GM12878 (cell line): ENCODE measurements around the gene OR51D1. TPM values are rescaled to one million over a fixed set of nuclear protein-coding genes. Genes with fewer than 3 reads are reported as not detected.

Experiments
- ATF3 ChIP-seq: IDR thresholded peaks from 2 replicates; pipeline ENCODE4 v1.6.1; 2011; ENCODE audit warnings: low read depth, mild to moderate bottlenecking, low read length, moderate library complexity, borderline replicate concordance; ENCODE audit errors: extremely low read depth
- BACH1 ChIP-seq: fragments of 450-650 bp; IDR thresholded peaks from 2 replicates; pipeline ENCODE4 v1.6.1; 2017; ENCODE audit warnings: mild to moderate bottlenecking, borderline replicate concordance
- CREB1 ChIP-seq: IDR thresholded peaks from 2 replicates; pipeline ENCODE4 v1.6.1; 2012; ENCODE audit warnings: low read depth, mild to moderate bottlenecking, inconsistent platforms
- ETV6 ChIP-seq, 2 experiments: fragments of 450-650 bp in 1 of 2; IDR thresholded peaks in 1 of 2; conservative IDR thresholded peaks in 1 of 2; 2 replicates each; pipeline ENCODE4 v1.6.1; 2014; ENCODE audit warnings: antibody characterized with exemption in 1 of 2, borderline replicate concordance in 1 of 2, low read depth in 1 of 2, mild to moderate bottlenecking in 1 of 2, moderate library complexity in 1 of 2
- EZH2 ChIP-seq: IDR thresholded peaks from 2 replicates; pipeline ENCODE4 v1.6.1; 2012; ENCODE audit warnings: low read depth, mild to moderate bottlenecking, control low read depth, inconsistent platforms, low read length, borderline replicate concordance; ENCODE audit not compliant: control insufficient read depth
- KDM1A ChIP-seq: fragments of 200-600 bp; sonication (generic); IDR thresholded peaks from 2 replicates; pipeline ENCODE4 v1.6.1; 2016; ENCODE audit warnings: borderline replicate concordance
- MAX ChIP-seq: IDR thresholded peaks from 2 replicates; pipeline ENCODE4 v1.6.1; 2012; ENCODE audit warnings: low read depth, low read length, improper control_type of control experiment
- MTA2 ChIP-seq: fragments of 450-650 bp; IDR thresholded peaks from 2 replicates; pipeline ENCODE4 v1.6.1; 2016; ENCODE audit warnings: low read depth, mild to moderate bottlenecking, moderate library complexity
- RELB ChIP-seq: fragments of 450-650 bp; IDR thresholded peaks from 2 replicates; pipeline ENCODE4 v1.6.1; 2017; ENCODE audit warnings: low read depth, mild to moderate bottlenecking, moderate library complexity
- SRF ChIP-seq, 2 experiments: IDR thresholded peaks; 2 replicates each; pipeline ENCODE4 v1.6.1; 2011; ENCODE audit warnings: low read depth in 2 of 2, low read length in 2 of 2, mild to moderate bottlenecking in 1 of 2, moderate library complexity in 1 of 2
- STAT1 ChIP-seq: fragments of 450-650 bp; conservative IDR thresholded peaks from 2 replicates; pipeline ENCODE4 v1.6.1; 2014; ENCODE audit warnings: antibody characterized with exemption, mild to moderate bottlenecking
- TAF1 ChIP-seq: IDR thresholded peaks from 2 replicates; pipeline ENCODE4 v1.6.1; 2011; ENCODE audit warnings: mild to moderate bottlenecking, low read depth, low read length, borderline replicate concordance
- YY1 ChIP-seq: IDR thresholded peaks from 2 replicates; pipeline ENCODE4 v1.6.1; 2011; ENCODE audit warnings: low read depth, mild to moderate bottlenecking, low read length
- ZBED1 ChIP-seq: IDR thresholded peaks from 2 replicates; pipeline ENCODE4 v1.6.1; 2016; ENCODE audit warnings: borderline replicate concordance
- ZNF217 ChIP-seq: fragments of 450-650 bp; IDR thresholded peaks from 2 replicates; pipeline ENCODE4 v1.6.1; 2017; ENCODE audit warnings: antibody characterized with exemption, mild to moderate bottlenecking
- ZNF384 ChIP-seq: IDR thresholded peaks from 2 replicates; pipeline ENCODE4 v1.6.1; 2012; ENCODE audit warnings: low read depth, mild to moderate bottlenecking, low read length, improper control_type of control experiment, borderline replicate concordance
- polyA plus RNA-seq, 11 experiments: library from polyadenylated mRNA; depleted of rRNA in 4 of 11; unstranded in 6 of 11; stranded (reverse) in 5 of 11; fragments of >200 nt; fragmentation: Nextera tagmentation in 4 of 11; fragmentation: Illumina TruSeq in 1 of 11; extraction: Ambion mirVana in 4 of 11; extraction: Trizol in 1 of 11; gene quantifications; 1 replicate in 1 of 11; 2 replicates in 10 of 11; pipeline versions ENCODE4 v1.2.1 to v1.2.3, GENCODE V29; 2011 to 2016; ENCODE audit warnings: inconsistent platforms in 2 of 11, missing spikeins in 2 of 11, low read depth in 1 of 11
- total RNA-seq, 4 experiments: library from RNA; depleted of rRNA in 3 of 4; stranded (reverse); fragments of >200 nt in 3 of 4; fragmentation: Illumina TruSeq in 1 of 4; extraction: Trizol in 1 of 4; gene quantifications; 2 replicates each; pipeline versions ENCODE4 v1.2.1 to v1.2.3, GENCODE V29; 2013 to 2021
- TF ChIP-seq, protein P1 (sequence below): IDR thresholded peaks from 2 replicates; pipeline ENCODE4 v1.6.1; 2012; ENCODE audit warnings: improper control_type of control experiment, low read depth, low read length; ENCODE audit not compliant: insufficient replicate concordance
- TF ChIP-seq, protein P2 (sequence below): fragments of 450-650 bp; IDR thresholded peaks from 2 replicates; pipeline ENCODE4 v1.6.1; 2018; ENCODE audit warnings: mild to moderate bottlenecking, low read depth, moderate library complexity; ENCODE audit not compliant: partially characterized antibody

Gene OR51D1
- total and polyA plus RNA-seq, 10 of the 15 experiments (the other 5 are each of a cell fraction or from before 2014, with no cell fraction given), result 0.06 TPM; not detected in 9

GRCh38 chr11:4607781-4608666, 29.3 kb upstream of the OR51D1 start, which contains the start of gene TRIM68 (continued):
- TF ChIP-seq, protein P1, sequence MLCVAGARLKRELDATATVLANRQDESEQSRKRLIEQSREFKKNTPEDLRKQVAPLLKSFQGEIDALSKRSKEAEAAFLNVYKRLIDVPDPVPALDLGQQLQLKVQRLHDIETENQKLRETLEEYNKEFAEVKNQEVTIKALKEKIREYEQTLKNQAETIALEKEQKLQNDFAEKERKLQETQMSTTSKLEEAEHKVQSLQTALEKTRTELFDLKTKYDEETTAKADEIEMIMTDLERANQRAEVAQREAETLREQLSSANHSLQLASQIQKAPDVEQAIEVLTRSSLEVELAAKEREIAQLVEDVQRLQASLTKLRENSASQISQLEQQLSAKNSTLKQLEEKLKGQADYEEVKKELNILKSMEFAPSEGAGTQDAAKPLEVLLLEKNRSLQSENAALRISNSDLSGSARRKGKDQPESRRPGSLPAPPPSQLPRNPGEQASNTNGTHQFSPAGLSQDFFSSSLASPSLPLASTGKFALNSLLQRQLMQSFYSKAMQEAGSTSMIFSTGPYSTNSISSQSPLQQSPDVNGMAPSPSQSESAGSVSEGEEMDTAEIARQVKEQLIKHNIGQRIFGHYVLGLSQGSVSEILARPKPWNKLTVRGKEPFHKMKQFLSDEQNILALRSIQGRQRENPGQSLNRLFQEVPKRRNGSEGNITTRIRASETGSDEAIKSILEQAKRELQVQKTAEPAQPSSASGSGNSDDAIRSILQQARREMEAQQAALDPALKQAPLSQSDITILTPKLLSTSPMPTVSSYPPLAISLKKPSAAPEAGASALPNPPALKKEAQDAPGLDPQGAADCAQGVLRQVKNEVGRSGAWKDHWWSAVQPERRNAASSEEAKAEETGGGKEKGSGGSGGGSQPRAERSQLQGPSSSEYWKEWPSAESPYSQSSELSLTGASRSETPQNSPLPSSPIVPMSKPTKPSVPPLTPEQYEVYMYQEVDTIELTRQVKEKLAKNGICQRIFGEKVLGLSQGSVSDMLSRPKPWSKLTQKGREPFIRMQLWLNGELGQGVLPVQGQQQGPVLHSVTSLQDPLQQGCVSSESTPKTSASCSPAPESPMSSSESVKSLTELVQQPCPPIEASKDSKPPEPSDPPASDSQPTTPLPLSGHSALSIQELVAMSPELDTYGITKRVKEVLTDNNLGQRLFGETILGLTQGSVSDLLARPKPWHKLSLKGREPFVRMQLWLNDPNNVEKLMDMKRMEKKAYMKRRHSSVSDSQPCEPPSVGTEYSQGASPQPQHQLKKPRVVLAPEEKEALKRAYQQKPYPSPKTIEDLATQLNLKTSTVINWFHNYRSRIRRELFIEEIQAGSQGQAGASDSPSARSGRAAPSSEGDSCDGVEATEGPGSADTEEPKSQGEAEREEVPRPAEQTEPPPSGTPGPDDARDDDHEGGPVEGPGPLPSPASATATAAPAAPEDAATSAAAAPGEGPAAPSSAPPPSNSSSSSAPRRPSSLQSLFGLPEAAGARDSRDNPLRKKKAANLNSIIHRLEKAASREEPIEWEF, result no peak
- TF ChIP-seq EZH2 (no peak), YY1 (no peak), MAX (no peak), TAF1 (0 out of 2 replicates have a peak, but pooled peaks have one; percentile 19), RELB (no peak), STAT1 (no peak), BACH1 (no peak), ZNF384 (no peak), MTA2 (no peak), ETV6 (conservative IDR thresholded peaks at IDR 0.05 in 1 of 2, IDR thresholded peaks at IDR 0.05 in 1 of 2; ENCODE audit: borderline replicate concordance in 1 of 2, low read depth in 1 of 2) (no peak), SRF (IDR thresholded peaks at IDR 0.05; ENCODE audit: low read depth in 2 of 2, low read length in 2 of 2) (no peak), KDM1A (no peak), ZBED1 (no peak), ZNF217 (no peak), ATF3 (no peak), CREB1 (no peak; the same call in 1 of the 2 replicates)
- TF ChIP-seq, protein P2, sequence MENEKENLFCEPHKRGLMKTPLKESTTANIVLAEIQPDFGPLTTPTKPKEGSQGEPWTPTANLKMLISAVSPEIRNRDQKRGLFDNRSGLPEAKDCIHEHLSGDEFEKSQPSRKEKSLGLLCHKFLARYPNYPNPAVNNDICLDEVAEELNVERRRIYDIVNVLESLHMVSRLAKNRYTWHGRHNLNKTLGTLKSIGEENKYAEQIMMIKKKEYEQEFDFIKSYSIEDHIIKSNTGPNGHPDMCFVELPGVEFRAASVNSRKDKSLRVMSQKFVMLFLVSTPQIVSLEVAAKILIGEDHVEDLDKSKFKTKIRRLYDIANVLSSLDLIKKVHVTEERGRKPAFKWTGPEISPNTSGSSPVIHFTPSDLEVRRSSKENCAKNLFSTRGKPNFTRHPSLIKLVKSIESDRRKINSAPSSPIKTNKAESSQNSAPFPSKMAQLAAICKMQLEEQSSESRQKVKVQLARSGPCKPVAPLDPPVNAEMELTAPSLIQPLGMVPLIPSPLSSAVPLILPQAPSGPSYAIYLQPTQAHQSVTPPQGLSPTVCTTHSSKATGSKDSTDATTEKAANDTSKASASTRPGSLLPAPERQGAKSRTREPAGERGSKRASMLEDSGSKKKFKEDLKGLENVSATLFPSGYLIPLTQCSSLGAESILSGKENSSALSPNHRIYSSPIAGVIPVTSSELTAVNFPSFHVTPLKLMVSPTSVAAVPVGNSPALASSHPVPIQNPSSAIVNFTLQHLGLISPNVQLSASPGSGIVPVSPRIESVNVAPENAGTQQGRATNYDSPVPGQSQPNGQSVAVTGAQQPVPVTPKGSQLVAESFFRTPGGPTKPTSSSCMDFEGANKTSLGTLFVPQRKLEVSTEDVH, result no peak
